Measurements from ENCODE around the gene CPEB3.

GRCh38 chr10:92122941-92123450 is 167.9 kb downstream of the CPEB3 start:
- no peak for TF ChIP-seq CTCF (conservative IDR thresholded peaks at IDR 0.05 in 1 of 2, IDR thresholded peaks at IDR 0.05 in 1 of 2; ENCODE audit: low read depth in 1 of 2, low read length in 2 of 2)
- TF ChIP-seq EZH2 (IDR thresholded peaks at IDR 0.05; ENCODE audit: low read length, missing control alignments): no peak
